K562 (cell line): ENCODE measurements around the gene URM1. TPM values are rescaled to one million over a fixed set of nuclear protein-coding genes. Genes with fewer than 3 reads are reported as not detected.
A peak's percentile ranks its signal among the peaks of the same experiment; 100 is the strongest.

Experiments used
- ATAC-seq: fragments of 200-7000 bp; cut with Tn5 transposase; 3 replicates; pipeline ENCODE4 v1.9.1; 2020; ENCODE audit warnings: moderate library complexity
- BruUV-seq: library from RNA; stranded (reverse); fragments of 400-500 nt; replicated peaks from 2 replicates; lab custom pipeline; 2021; lab: Mats Ljungman, UMichigan
- CTCF ChIA-PET: fragments of 300-600 bp; formaldehyde crosslinking; extraction: SDS; loops from one replicate; lab custom pipeline; 2021; ENCODE audit warnings: low intra/inter-chr PET ratio; lab: Yijun Ruan, JAX
- POLR2A ChIA-PET: fragments of 300-600, 350-650 bp; sonication (Branson Sonifier 250); formaldehyde crosslinking; extraction: SDS; loops from one replicate; lab custom pipeline; 2021; ENCODE audit warnings: antibody characterized with exemption, inconsistent platforms; lab: Yijun Ruan, JAX
- DNase-seq, 4 experiments: peaks; one replicate each; pipeline versions ENCODE4 v3.0.0 to v3.0.0-alpha.2; 2011 to 2018; ENCODE audit warnings: low spot score in 3 of 4, mixed read lengths in 3 of 4; ENCODE audit errors: extremely low read depth in 1 of 4
- FAIRE-seq: peaks from 2 replicates; lab custom pipeline; 2011; peaks lifted over from hg19 to GRCh38; lab: Jason Lieb, UNC
- H2AFZ ChIP-seq: 2 replicates; pipeline ENCODE4 v1.6.0; 2011; ENCODE audit warnings: low read depth, low read length, control low read depth, inconsistent platforms
- H3K27ac ChIP-seq: fragments of 200-600 bp; 3 replicates; pipeline ENCODE4 v1.8.0; 2011; ENCODE audit warnings: low read depth, mild to moderate bottlenecking, control low read depth, inconsistent platforms, low read length, moderate library complexity, mixed read lengths; ENCODE audit errors: extremely low read depth
- H3K27me3 ChIP-seq, 2 experiments: fragments of 300-600 bp in 1 of 2; 2 replicates in 1 of 2; 3 replicates in 1 of 2; pipeline versions ENCODE4 v1.6.0 to v1.8.0; 2011; ENCODE audit warnings: inconsistent platforms in 2 of 2, low read length in 2 of 2, mild to moderate bottlenecking in 1 of 2, mixed read lengths in 1 of 2, moderate library complexity in 1 of 2; ENCODE audit not compliant: control insufficient read depth in 2 of 2, insufficient read depth in 2 of 2
- H3K36me3 ChIP-seq: fragments of 300-600 bp; 3 replicates; pipeline ENCODE4 v1.8.0; 2011; ENCODE audit warnings: mild to moderate bottlenecking, low read length, inconsistent platforms; ENCODE audit not compliant: control insufficient read depth, insufficient read depth
- H3K4me1 ChIP-seq, 2 experiments: fragments of 200-600 bp in 1 of 2; replicated peaks in 1 of 2; 2 replicates in 1 of 2; 3 replicates in 1 of 2; pipeline versions ENCODE4 v1.5.1 to v1.8.0; 2011; ENCODE audit warnings: inconsistent platforms in 2 of 2, low read length in 2 of 2, mild to moderate bottlenecking in 1 of 2, mixed read lengths in 1 of 2, moderate library complexity in 1 of 2; ENCODE audit not compliant: control insufficient read depth in 2 of 2, insufficient read depth in 2 of 2
- H3K4me2 ChIP-seq: 2 replicates; pipeline ENCODE4 v1.6.1; 2011; ENCODE audit warnings: low read length, control low read depth, inconsistent platforms, mixed read lengths; ENCODE audit not compliant: insufficient read depth
- H3K4me3 ChIP-seq: fragments of 200-600 bp; sonication (generic), shearing (Covaris generic); 2 replicates; pipeline ENCODE4 v1.5.1; 2016; ENCODE audit warnings: control low read depth, inconsistent platforms
- H3K79me2 ChIP-seq: fragments of 200-600 bp; 3 replicates; pipeline ENCODE4 v1.8.0; 2011; ENCODE audit warnings: low read length, inconsistent platforms; ENCODE audit not compliant: control insufficient read depth, insufficient read depth
- H3K9ac ChIP-seq, 2 experiments: 2 replicates each; pipeline versions ENCODE4 v1.6.0 to v1.6.1; 2011; ENCODE audit warnings: low read depth in 2 of 2, low read length in 2 of 2, control low read depth in 1 of 2, inconsistent platforms in 1 of 2, mild to moderate bottlenecking in 1 of 2, mixed read lengths in 1 of 2; ENCODE audit not compliant: insufficient read depth in 1 of 2
- H3K9me1 ChIP-seq: one replicate; pipeline ENCODE4 v1.6.0; 2011; ENCODE audit warnings: inconsistent platforms, mild to moderate bottlenecking, low read length, moderate library complexity; ENCODE audit not compliant: control insufficient read depth, insufficient read depth
- H3K9me3 ChIP-seq: replicated peaks from 2 replicates; pipeline ENCODE4 v1.5.1; 2011; ENCODE audit warnings: low read depth, low read length, inconsistent platforms; ENCODE audit not compliant: control insufficient read depth, insufficient read depth
- H4K20me1 ChIP-seq: replicated peaks from 2 replicates; pipeline ENCODE4 v1.6.1; 2011; ENCODE audit warnings: low read length, inconsistent platforms, mixed read lengths; ENCODE audit not compliant: control insufficient read depth, insufficient read depth
- ARID1B ChIP-seq: fragments of 450-650 bp; IDR thresholded peaks from 2 replicates; pipeline ENCODE4 v1.6.1; 2016; ENCODE audit warnings: antibody characterized with exemption, mild to moderate bottlenecking, inconsistent platforms
- CBFA2T2 ChIP-seq: fragments of 450-650 bp; conservative IDR thresholded peaks from 2 replicates; pipeline ENCODE4 v1.6.1; 2017; ENCODE audit warnings: mild to moderate bottlenecking
- CBFA2T3 ChIP-seq: fragments of 450-650 bp; IDR thresholded peaks from 2 replicates; pipeline ENCODE4 v1.6.1; 2017
- HDAC1 ChIP-seq, 2 experiments: fragments of 450-650 bp; IDR thresholded peaks; 2 replicates each; pipeline ENCODE4 v1.6.1; 2016 to 2017; ENCODE audit warnings: inconsistent platforms in 1 of 2, mild to moderate bottlenecking in 1 of 2, moderate library complexity in 1 of 2
- KLF1 ChIP-seq: fragments of 450-650 bp; IDR thresholded peaks from 2 replicates; pipeline ENCODE4 v1.6.1; 2016; ENCODE audit warnings: missing genetic modification characterization, missing compliant biosample characterization
- NCOR1 ChIP-seq: fragments of 450-650 bp; IDR thresholded peaks from 2 replicates; pipeline ENCODE4 v1.6.1; 2016; ENCODE audit warnings: mild to moderate bottlenecking, moderate library complexity
- PRPF4 ChIP-seq: fragments of 200-400 bp; formaldehyde crosslinking; IDR thresholded peaks from one replicate; pipeline ENCODE4 v1.6.1; 2017; ENCODE audit warnings: low read length, low read depth, mild to moderate bottlenecking; ENCODE audit not compliant: insufficient read depth, poor library complexity, severe bottlenecking
- TCF3 ChIP-seq: sonication (generic); formaldehyde crosslinking; IDR thresholded peaks from 2 replicates; pipeline ENCODE4 v1.4.0; 2020; ENCODE audit warnings: mild to moderate bottlenecking, missing genetic modification reagents
- ZBTB26 ChIP-seq: fragments of 450-650 bp; formaldehyde crosslinking; IDR thresholded peaks from 2 replicates; pipeline ENCODE4 v1.4.0; 2022; ENCODE audit warnings: missing genetic modification characterization
- WGBS: fragments of 100-300 bp; shearing (Covaris generic); methylation state at CpG from one replicate; pipeline ENCODE4 v1.1.6; 2016; ENCODE audit warnings: low coverage, mixed read lengths; ENCODE audit not compliant: insufficient coverage; ENCODE audit errors: missing lambda C conversion rate; 5-methylcytosine and 5-hydroxymethylcytosine counted together
- in situ Hi-C: fragments of 300-500 bp; cut with MboI; formaldehyde crosslinking; loops from 4 replicates; pipeline ENCODE4 v1.15.0; 2018; ENCODE audit warnings: inconsistent platforms, mixed read lengths
- intact Hi-C: fragments of 100-400 bp; cut with micrococcal nuclease; formaldehyde crosslinking; loops from 2 replicates; pipeline ENCODE4 v1.14.2; 2022
- polyA plus RNA-seq, 8 experiments: library from polyadenylated mRNA; depleted of rRNA in 4 of 8; stranded (reverse) in 5 of 8; unstranded in 3 of 8; fragments of >200 nt; fragmentation: Nextera tagmentation in 2 of 8; fragmentation: Illumina TruSeq in 1 of 8; extraction: Ambion mirVana in 2 of 8; extraction: Trizol in 1 of 8; gene quantifications; 2 replicates each; pipeline versions ENCODE4 v1.2.1 to v1.2.3, GENCODE V29; 2011 to 2014; ENCODE audit warnings: inconsistent platforms in 1 of 8, missing spikeins in 1 of 8
- total RNA-seq, 7 experiments: library from RNA; depleted of rRNA in 6 of 7; stranded (reverse); fragments of >200 nt in 6 of 7; fragmentation: Illumina TruSeq in 2 of 7; extraction: Trizol in 2 of 7; gene quantifications; 2 replicates each; pipeline versions ENCODE4 v1.2.1 to v1.2.3, GENCODE V29; 2011 to 2021; ENCODE audit warnings: low replicate concordance in 1 of 7
- TF ChIP-seq, protein P1 (sequence below), 2 experiments: fragments of 200-800 bp in 1 of 2; sonication (Bioruptor generic) in 1 of 2; sonication (generic) in 1 of 2; formaldehyde crosslinking in 1 of 2; IDR thresholded peaks in 1 of 2; conservative IDR thresholded peaks in 1 of 2; 2 replicates each; pipeline versions ENCODE4 v1.5.0 to v1.6.1; 2016 to 2020; ENCODE audit warnings: missing compliant biosample characterization in 1 of 2, missing genetic modification characterization in 1 of 2, missing genetic modification reagents in 1 of 2

URM1 gene
- total and polyA plus RNA-seq, 9 of the 15 experiments (the other 6 are each of a cell fraction or from before 2014, with no cell fraction given): 10.1 to 88.9 (median 53.3) TPM

DNA sequence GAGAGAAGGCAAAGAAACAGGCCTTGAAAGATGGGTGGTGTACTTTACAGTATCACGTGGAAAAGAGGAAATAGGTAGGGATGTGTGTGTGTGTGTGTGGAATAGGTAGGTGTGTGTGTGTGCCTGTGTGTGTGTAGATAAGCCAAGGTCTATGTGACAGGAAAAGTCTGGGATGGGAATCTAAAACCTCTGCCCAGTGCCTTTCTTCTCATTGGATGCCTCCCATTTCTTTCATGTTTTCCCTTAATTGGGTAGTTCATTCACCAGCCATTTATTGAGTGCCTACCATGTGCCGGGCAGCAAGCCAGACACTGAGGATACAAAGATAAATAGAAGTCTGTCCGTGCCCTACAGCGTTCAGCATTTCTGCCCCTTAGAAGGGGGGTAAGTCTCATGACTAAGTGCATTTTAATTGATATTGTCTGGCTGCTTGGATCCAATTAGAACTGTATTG lies 1.0 kb downstream of the URM1 start:
- Histone ChIP-seq H3K79me2 (peaks cover 53% of the 10 kb centered on the region), H3K4me3 (peak overlapping the region; percentile 84), H3K9me1 (no peaks in the 10 kb centered on the region), H3K27ac (peak overlapping the region; percentile 75; the same call in 2 of the 3 replicates), H3K9me3 (no peaks in the 10 kb centered on the region), H3K27me3 (no peaks in the 10 kb centered on the region), H3K36me3 (peaks cover 27% of the 10 kb centered on the region), H3K4me1 (peaks cover 13 to 14% of the 10 kb centered on the region in 2 experiments), H2AFZ (no peak overlapping the region)
- no peak for DNase-seq
- no TSS peak for BruUV-seq
- FAIRE-seq: peak; percentile 29
- WGBS: 9% methylated on average over 4 of the region's 4 CpGs
- no peak for TF ChIP-seq PRPF4
- TF ChIP-seq KLF1 (tag): no peak
- 0 out of 2 replicates have a peak, but pooled peaks have one; percentile 17 for TF ChIP-seq NCOR1
- TF ChIP-seq CBFA2T3: peak; percentile 55
- TF ChIP-seq ZBTB26 (CRISPR knock-in tag): 0 out of 2 replicates have a peak, but pooled peaks have one; percentile 25
- TF ChIP-seq ARID1B: peak; percentile 36
- peak in 1 of 2 experiments; percentile 56; a peak in 1 of 4 replicates for TF ChIP-seq HDAC1 (IDR thresholded peaks at IDR 0.05)
- TF ChIP-seq, protein P1, sequence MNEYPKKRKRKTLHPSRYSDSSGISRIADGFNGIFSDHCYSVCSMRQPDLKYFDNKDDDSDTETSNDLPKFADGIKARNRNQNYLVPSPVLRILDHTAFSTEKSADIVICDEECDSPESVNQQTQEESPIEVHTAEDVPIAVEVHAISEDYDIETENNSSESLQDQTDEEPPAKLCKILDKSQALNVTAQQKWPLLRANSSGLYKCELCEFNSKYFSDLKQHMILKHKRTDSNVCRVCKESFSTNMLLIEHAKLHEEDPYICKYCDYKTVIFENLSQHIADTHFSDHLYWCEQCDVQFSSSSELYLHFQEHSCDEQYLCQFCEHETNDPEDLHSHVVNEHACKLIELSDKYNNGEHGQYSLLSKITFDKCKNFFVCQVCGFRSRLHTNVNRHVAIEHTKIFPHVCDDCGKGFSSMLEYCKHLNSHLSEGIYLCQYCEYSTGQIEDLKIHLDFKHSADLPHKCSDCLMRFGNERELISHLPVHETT (CRISPR knock-in tag; conservative IDR thresholded peaks at IDR 0.05 in 1 of 2, IDR thresholded peaks at IDR 0.05 in 1 of 2): no peak
- 0 out of 2 replicates have a peak, but pooled peaks have one; percentile 38 for TF ChIP-seq CBFA2T2
- peak; percentile 36 for TF ChIP-seq TCF3 (CRISPR knock-in tag)
- TF ChIP-seq, all 486 proteins: peak for 7
- H3K4me2 ChIP-seq: peak overlapping the region; percentile 96
- no peaks in the 10 kb centered on the region for H4K20me1 ChIP-seq
- intact Hi-C loops: no loop called here
- POLR2A ChIA-PET: interaction anchor here (0.6 to 2.2 kb wide), 3 partner anchors 11 to 560 kb away, joined by 3 to 11 read pairs (median 9); no protein-coding TSS in a partner anchor
- peak overlapping the region; percentile 46 to 83 for H3K9ac ChIP-seq
- in situ Hi-C loops: loop anchor here (25.0 kb wide), 1 partner anchor 610 kb away; no protein-coding TSS in a partner anchor
- CTCF ChIA-PET: no interaction called here
- ATAC-seq: no peak
